Loucy (cell line): ENCODE results near the gene PPP2R5C.

Experiments used
- EZH2phosphoT487 ChIP-seq: fragments of 200-600 bp; IDR thresholded peaks from 2 replicates; pipeline ENCODE4 v1.6.1; 2018; ENCODE audit warnings: antibody characterized with exemption, mild to moderate bottlenecking, moderate library complexity, borderline replicate concordance
- TF ChIP-seq, protein P1 (sequence below): fragments of 200-600 bp; sonication (generic); conservative IDR thresholded peaks from 2 replicates; pipeline ENCODE4 v1.5.1; 2014; ENCODE audit warnings: mild to moderate bottlenecking, antibody characterized with exemption, low read length

DNA sequence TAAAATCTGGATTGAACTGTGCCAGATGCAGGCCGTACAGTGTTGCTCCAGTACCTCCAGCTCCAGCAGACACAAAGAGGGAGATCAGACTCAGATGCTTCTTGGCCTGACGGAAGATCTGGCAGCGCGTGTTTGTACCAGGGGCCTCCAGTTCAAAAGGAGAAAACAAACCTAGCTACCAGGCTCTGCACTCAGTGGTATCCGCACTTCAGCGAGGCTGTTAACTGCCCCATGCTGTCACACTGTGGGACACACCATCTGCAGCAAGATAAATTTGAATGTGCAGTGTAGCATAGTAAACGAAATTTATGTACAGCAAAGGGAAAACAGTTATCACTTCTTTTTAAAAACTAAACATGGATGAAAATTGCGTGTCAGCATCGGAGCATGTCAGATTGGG, 208.0 kb downstream of the PPP2R5C start:
- TF ChIP-seq, protein P1, sequence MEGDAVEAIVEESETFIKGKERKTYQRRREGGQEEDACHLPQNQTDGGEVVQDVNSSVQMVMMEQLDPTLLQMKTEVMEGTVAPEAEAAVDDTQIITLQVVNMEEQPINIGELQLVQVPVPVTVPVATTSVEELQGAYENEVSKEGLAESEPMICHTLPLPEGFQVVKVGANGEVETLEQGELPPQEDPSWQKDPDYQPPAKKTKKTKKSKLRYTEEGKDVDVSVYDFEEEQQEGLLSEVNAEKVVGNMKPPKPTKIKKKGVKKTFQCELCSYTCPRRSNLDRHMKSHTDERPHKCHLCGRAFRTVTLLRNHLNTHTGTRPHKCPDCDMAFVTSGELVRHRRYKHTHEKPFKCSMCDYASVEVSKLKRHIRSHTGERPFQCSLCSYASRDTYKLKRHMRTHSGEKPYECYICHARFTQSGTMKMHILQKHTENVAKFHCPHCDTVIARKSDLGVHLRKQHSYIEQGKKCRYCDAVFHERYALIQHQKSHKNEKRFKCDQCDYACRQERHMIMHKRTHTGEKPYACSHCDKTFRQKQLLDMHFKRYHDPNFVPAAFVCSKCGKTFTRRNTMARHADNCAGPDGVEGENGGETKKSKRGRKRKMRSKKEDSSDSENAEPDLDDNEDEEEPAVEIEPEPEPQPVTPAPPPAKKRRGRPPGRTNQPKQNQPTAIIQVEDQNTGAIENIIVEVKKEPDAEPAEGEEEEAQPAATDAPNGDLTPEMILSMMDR: no peak
- TF ChIP-seq EZH2phosphoT487: no peak
